PFSK-1 (cell line): ENCODE measurements around the gene HBP1.

Source experiments
- FOXP2 ChIP-seq: optimal IDR thresholded peaks from 2 replicates; pipeline ENCODE3; 2011; ENCODE audit warnings: borderline replicate concordance, control low read depth, inconsistent platforms; ENCODE audit not compliant: insufficient read depth; ENCODE audit errors: extremely low read length, extremely low read depth
- POLR2AphosphoS5 ChIP-seq: IDR thresholded peaks from 2 replicates; pipeline ENCODE4 v1.6.1; 2012; ENCODE audit warnings: low read depth, mild to moderate bottlenecking, control low read depth, low read length, moderate library complexity
- SIN3A ChIP-seq: IDR thresholded peaks from 2 replicates; pipeline ENCODE4 v1.6.1; 2012; ENCODE audit warnings: mild to moderate bottlenecking, low read length, moderate library complexity, borderline replicate concordance; ENCODE audit not compliant: insufficient read depth
- TAF1 ChIP-seq: IDR thresholded peaks from 2 replicates; pipeline ENCODE4 v1.6.1; 2012; ENCODE audit warnings: low read length, control low read depth, borderline replicate concordance; ENCODE audit not compliant: insufficient read depth
- TF ChIP-seq, protein P1 (sequence below), 2 experiments: IDR thresholded peaks; 2 replicates each; pipeline versions ENCODE4 v1.6.1 to v1.8.0; 2011 to 2012; ENCODE audit warnings: low read depth in 2 of 2, low read length in 2 of 2, control low read depth in 1 of 2, inconsistent platforms in 1 of 2, mild to moderate bottlenecking in 1 of 2, moderate library complexity in 1 of 2; ENCODE audit not compliant: insufficient read depth in 1 of 2

HBP1 gene

DNA sequence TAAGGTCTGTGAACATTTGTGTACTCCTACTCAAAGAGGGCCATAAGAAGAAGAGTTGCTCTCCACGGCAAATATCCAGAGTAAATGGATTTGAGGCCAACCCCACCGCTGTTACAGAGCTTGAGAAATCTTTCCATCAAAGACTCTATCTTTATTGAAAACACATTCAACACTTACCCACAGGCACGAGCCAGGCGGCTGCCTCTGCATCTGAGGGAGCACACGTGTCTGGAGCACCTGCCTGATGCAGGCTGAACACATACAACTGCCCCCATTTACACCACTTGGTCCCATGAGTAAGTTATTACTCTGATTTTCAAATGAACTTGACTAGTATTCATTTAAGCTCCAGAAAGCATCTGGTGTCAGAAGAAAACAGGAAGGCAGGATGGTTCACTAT lies 38.7 kb downstream of the HBP1 start:
- TF ChIP-seq TAF1 = no peak
- no peak for TF ChIP-seq POLR2AphosphoS5
- TF ChIP-seq, protein P1, sequence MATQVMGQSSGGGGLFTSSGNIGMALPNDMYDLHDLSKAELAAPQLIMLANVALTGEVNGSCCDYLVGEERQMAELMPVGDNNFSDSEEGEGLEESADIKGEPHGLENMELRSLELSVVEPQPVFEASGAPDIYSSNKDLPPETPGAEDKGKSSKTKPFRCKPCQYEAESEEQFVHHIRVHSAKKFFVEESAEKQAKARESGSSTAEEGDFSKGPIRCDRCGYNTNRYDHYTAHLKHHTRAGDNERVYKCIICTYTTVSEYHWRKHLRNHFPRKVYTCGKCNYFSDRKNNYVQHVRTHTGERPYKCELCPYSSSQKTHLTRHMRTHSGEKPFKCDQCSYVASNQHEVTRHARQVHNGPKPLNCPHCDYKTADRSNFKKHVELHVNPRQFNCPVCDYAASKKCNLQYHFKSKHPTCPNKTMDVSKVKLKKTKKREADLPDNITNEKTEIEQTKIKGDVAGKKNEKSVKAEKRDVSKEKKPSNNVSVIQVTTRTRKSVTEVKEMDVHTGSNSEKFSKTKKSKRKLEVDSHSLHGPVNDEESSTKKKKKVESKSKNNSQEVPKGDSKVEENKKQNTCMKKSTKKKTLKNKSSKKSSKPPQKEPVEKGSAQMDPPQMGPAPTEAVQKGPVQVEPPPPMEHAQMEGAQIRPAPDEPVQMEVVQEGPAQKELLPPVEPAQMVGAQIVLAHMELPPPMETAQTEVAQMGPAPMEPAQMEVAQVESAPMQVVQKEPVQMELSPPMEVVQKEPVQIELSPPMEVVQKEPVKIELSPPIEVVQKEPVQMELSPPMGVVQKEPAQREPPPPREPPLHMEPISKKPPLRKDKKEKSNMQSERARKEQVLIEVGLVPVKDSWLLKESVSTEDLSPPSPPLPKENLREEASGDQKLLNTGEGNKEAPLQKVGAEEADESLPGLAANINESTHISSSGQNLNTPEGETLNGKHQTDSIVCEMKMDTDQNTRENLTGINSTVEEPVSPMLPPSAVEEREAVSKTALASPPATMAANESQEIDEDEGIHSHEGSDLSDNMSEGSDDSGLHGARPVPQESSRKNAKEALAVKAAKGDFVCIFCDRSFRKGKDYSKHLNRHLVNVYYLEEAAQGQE (IDR thresholded peaks at IDR 0.05; ENCODE audit: insufficient read depth in 1 of 2, low read depth in 2 of 2, low read length in 2 of 2) = no peak
- no peak for TF ChIP-seq FOXP2
- TF ChIP-seq SIN3A = no peak

DNA sequence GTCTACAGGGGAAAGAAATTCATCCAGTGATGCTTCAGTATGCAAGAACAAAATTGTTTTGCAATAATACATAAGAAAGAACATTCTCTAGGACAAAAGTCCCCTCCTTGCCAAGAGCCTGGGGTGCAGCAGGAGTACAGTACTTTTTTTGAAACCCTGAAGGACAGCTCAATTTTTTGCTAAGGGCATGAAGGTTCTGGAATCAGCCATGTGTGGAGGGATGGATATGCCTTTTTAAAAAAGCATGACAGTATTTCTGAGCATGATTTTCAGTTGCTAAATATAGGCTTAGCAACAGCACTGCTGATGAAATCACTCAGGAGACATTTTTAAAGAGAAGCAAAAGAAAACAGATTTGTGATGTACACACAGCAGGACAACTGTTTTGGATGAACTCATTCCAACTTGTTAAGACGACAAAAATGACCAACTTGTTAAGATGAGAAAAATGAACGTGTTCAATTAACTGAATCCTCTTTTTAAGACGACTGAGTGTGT lies 39.3 kb downstream of the HBP1 start:
- no peak for TF ChIP-seq TAF1
- TF ChIP-seq, protein P1 (IDR thresholded peaks at IDR 0.05; ENCODE audit: insufficient read depth in 1 of 2, low read depth in 2 of 2, low read length in 2 of 2) = no peak
- TF ChIP-seq SIN3A = no peak
- no peak for TF ChIP-seq FOXP2
- TF ChIP-seq POLR2AphosphoS5 = no peak

DNA sequence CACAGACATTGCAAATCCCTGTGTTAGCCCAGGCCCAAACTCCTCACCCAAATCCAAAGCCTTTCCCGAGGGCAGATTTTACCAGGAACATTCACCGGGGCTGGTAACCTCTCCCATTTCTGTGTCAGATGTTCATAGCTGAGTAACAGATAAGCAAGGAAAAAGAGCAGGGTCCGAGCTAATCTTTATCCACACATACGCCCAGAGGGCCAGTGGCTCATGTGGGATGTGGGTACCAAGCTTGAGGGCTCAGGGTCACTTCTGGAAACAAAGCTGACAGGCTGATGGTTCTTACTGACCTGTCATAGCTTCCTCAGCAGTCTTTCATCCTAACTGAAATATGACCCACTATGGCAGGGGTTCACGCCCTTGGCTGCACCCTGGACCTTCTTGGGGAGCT lies 39.8 kb downstream of the HBP1 start:
- TF ChIP-seq POLR2AphosphoS5 = no peak
- TF ChIP-seq, protein P1 (IDR thresholded peaks at IDR 0.05; ENCODE audit: insufficient read depth in 1 of 2, low read depth in 2 of 2, low read length in 2 of 2) = no peak
- TF ChIP-seq SIN3A = no peak
- no peak for TF ChIP-seq TAF1
- no peak for TF ChIP-seq FOXP2

DNA sequence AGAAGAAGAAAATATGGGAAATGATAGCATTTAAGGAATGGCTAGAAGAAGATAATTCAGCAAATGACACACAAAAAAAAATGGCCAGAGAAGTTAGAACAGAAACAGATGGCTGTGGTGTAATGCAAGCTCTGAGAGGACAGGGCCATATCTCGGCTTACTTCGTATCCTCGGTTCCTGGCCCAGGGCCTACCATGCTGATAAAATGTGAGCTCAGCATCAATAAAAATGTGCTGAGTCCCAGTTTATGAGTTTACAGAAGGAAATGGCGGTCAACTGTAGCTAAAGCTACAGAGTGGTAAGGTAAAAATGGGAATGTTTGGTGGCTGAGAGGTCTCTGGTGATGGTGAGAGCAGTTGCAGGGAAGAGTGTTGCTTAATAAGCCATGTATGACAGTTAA lies 40.8 kb downstream of the HBP1 start:
- TF ChIP-seq, protein P1 (IDR thresholded peaks at IDR 0.05; ENCODE audit: insufficient read depth in 1 of 2, low read depth in 2 of 2, low read length in 2 of 2) = no peak
- TF ChIP-seq TAF1 (no peak), POLR2AphosphoS5 (no peak), FOXP2 (no peak), SIN3A (no peak)

DNA sequence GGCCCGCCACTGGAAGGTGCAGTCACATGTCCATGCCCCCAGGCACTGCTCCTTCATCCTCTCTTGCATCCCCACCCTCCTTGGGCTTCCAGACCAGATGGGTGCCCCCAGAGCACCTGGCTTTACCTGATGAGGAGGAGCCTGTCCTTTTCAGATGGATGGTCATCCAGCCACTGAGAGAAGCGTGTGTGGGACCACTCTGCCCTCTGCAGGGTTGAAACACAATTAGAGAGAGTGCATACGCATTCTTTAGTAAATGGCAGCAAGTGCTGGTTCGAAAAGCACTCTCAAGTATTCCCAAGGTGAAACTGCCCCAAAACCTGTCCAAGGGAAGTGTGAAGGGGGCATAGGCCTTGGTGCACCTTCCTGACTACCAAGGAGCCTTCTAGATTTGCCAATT lies 41.6 kb downstream of the HBP1 start:
- TF ChIP-seq SIN3A (no peak), TAF1 (no peak), FOXP2 (no peak), POLR2AphosphoS5 (no peak)
- TF ChIP-seq, protein P1 (IDR thresholded peaks at IDR 0.05; ENCODE audit: insufficient read depth in 1 of 2, low read depth in 2 of 2, low read length in 2 of 2) = no peak
